Nephron (organoid): ENCODE measurements around the gene TARS2.

Experiments used
- H3K27ac Mint-ChIP-seq, 3 experiments: 2 replicates each; pipeline ENCODE4 v1.8.0; 2020; ENCODE audit warnings: mixed read lengths in 3 of 3, mild to moderate bottlenecking in 2 of 3, moderate library complexity in 1 of 3
- H3K27me3 Mint-ChIP-seq: 2 replicates; pipeline ENCODE4 v1.8.0; 2021; ENCODE audit warnings: low read depth, mild to moderate bottlenecking, moderate library complexity, mixed read lengths
- H3K36me3 Mint-ChIP-seq: 2 replicates; pipeline ENCODE4 v1.8.0; 2020; ENCODE audit warnings: low read depth, mixed read lengths
- H3K4me1 Mint-ChIP-seq: 2 replicates; pipeline ENCODE4 v1.8.0; 2020; ENCODE audit warnings: mixed read lengths
- H3K4me3 Mint-ChIP-seq, 3 experiments: 2 replicates each; pipeline ENCODE4 v1.8.0; 2020; ENCODE audit warnings: mild to moderate bottlenecking in 3 of 3, mixed read lengths in 3 of 3, moderate library complexity in 2 of 3
- H3K9me3 Mint-ChIP-seq: 2 replicates; pipeline ENCODE4 v1.8.0; 2020; ENCODE audit warnings: mixed read lengths
- TF ChIP-seq, protein P1 (sequence below), 3 experiments: fragments of 200-600 bp; sonication (generic); IDR thresholded peaks; one replicate each; pipeline ENCODE4 v1.5.0; 2021; ENCODE audit warnings: antibody characterized with exemption in 3 of 3; ENCODE audit not compliant: unreplicated experiment in 3 of 3

TARS2 gene

DNA sequence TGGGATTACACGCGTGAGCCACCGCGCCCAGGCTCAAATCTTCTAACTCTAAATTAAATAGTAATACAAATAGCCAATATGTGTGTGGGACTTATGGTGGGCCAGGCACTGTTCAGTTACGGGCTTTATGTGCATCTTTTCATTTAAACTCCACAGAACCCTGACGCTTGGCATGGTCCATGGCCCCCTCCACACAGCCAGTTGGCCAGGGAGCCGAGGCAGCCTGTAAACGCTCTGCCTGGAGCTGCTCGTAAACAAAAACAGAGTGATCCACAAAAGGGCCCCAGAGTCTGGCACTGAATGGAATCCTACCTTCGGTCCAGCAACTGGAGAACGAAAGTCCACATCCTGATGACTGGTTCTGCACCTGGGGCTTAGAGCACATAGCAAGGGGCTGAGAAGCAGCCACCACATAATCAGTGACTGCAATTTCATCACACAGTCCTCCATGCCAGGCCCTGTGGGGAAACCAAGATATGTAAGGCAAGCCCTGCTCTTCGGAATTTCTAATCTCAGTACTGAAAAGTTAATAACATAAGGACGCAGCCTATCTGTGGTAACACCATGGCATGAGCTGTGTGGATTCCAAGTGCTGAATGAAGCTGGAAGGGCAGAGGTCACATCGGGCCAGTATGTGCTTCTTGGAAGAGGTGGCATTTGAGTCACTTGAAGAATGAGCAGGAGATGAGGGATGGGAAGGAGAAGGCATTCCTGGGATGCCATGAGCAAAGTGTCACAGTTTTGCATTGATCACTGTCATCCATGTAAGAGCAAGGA is 48.5 kb downstream of the TARS2 start:
- Mint-ChIP-seq H3K27me3 (peaks cover 3% of the 10 kb centered on the region), H3K9me3 (no peaks in the 10 kb centered on the region), H3K4me3 (no peak overlapping the region), H3K36me3 (no peaks in the 10 kb centered on the region), H3K4me1 (peaks cover 25% of the 10 kb centered on the region), H3K27ac (no peak overlapping the region)
- TF ChIP-seq, protein P1, sequence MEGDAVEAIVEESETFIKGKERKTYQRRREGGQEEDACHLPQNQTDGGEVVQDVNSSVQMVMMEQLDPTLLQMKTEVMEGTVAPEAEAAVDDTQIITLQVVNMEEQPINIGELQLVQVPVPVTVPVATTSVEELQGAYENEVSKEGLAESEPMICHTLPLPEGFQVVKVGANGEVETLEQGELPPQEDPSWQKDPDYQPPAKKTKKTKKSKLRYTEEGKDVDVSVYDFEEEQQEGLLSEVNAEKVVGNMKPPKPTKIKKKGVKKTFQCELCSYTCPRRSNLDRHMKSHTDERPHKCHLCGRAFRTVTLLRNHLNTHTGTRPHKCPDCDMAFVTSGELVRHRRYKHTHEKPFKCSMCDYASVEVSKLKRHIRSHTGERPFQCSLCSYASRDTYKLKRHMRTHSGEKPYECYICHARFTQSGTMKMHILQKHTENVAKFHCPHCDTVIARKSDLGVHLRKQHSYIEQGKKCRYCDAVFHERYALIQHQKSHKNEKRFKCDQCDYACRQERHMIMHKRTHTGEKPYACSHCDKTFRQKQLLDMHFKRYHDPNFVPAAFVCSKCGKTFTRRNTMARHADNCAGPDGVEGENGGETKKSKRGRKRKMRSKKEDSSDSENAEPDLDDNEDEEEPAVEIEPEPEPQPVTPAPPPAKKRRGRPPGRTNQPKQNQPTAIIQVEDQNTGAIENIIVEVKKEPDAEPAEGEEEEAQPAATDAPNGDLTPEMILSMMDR (IDR thresholded peaks at IDR 0.05; ENCODE audit: unreplicated experiment in 3 of 3): no peak

DNA sequence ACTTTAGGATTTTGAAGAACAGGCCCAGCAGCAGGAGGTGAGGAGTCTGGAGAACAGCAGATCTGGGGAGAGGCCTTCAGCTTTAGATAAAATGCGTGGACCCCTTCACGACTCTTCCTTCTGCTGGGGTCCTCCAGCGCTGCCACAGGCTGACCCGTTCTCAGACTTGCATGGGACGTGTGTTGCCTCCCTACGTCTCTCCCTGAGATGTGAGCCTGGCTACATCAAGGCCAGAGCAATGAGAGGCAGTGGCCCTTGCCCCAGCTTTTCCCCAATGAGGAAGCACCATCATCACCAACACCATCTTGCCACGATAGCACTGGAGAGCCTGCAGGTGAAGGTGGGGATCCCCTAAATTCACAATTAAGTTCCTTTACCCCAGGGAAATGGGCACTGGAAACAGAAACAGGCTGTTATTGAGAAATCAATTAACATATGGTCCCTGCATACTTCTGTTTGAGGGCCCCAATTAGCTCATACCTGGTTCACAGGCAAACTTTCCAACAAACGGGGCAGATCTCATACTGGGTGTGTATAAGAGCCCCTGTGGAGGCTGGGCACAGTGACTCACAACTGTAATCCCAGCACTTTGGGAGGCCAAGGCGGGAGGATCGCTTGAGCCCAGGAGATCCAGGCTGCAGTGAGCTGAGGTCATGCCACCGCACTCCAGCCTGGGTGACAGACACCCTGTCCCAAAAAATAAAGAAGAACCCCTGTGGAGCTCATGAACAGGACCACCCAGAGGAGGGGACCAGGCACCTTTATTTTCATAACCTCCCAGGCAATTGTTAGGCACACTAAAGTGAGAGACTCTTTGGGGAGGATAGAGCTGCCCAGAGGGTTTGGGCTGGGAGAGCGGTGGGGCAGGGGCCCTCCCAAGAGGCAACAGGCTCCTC is 49.9 kb downstream of the TARS2 start:
- Mint-ChIP-seq H3K27me3 (peaks cover 3% of the 10 kb centered on the region), H3K4me1 (peaks cover 25% of the 10 kb centered on the region), H3K27ac (peak overlapping the region in 1 of 3 experiments; percentile 65), H3K36me3 (no peaks in the 10 kb centered on the region), H3K9me3 (no peaks in the 10 kb centered on the region), H3K4me3 (no peak overlapping the region)
- TF ChIP-seq, protein P1 (IDR thresholded peaks at IDR 0.05; ENCODE audit: unreplicated experiment in 3 of 3): no peak

DNA sequence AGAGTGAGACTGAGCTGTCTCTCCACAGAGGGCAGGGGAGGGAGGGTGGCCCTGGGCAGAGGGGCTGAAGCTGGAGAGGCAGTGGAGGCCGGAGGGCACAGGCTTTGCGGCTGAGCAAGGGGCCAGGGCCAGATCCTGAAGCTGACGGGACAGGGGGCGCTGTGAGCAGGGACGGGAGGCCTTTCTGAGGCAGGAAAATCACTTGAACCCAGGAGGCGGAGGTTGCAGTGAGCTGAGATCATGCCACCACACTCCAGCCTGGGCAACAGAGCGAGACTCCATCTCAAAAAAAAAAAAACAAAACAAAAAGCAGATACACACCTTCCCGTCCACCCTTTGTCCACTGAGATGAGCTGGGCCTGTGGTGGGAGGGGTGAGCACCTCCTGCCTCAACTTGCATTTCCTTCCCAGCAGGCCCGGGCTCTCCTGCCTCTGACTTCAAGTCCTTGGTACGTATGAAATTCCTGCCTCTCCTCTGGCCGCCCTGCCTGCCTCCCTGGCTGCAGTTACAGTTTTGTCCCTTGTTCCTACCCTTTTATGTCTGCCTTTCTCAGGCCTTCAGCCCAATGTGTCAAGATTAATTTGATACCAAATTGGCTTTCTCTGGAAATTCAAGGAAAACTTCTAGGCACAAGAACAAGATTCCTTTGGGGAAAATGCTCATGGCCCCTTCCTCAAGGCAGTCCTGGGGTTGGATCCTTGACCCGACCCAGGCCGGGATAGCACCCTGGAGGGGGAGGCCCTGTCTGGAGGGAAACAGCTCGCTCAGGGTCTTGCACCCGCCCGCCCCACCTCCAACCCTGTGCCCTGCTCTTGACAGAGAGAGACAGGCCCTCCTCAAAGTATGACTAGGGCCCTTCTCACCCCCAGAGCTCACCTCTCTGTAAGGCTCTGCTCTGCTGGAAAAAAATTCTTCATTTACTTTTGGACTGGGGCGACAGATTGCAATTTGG is 50.8 kb downstream of the TARS2 start:
- Mint-ChIP-seq H3K27me3 (peaks cover 3% of the 10 kb centered on the region), H3K36me3 (no peaks in the 10 kb centered on the region), H3K4me3 (no peak overlapping the region), H3K9me3 (no peaks in the 10 kb centered on the region), H3K4me1 (peaks cover 17% of the 10 kb centered on the region), H3K27ac (peak overlapping the region; percentile 16 to 41 (median 36))
- TF ChIP-seq, protein P1 (IDR thresholded peaks at IDR 0.05; ENCODE audit: unreplicated experiment in 3 of 3): no peak

DNA sequence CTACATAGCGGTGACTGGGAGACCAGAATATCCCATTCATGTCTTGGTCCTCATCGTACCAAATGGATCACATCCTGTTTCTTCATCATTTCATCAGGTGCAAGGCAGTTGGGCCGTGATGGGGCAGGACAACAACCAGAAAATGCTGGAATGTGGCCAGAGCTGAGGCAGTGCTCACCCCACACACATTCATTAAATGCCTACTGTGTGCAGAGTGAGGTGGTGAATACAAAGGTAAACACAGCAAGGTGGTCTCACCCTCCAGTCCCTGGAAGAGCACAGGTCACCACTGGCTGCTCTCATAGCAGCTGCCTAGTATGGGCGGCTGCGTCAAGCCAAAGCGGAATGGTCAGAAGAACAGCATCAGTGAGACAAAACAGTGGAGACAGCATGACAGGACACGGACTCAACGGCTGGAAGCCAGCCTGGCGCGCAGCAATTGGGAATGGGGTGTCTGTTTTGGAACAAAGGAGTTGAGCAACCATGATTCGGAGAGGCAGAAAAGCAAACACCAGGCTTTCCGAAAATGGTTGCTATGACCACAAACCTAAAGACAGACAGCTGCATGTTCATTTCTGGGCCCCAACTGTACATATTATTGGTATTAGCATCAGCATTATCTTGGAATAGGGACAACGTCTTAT is 56.4 kb downstream of the TARS2 start:
- no peaks in the 10 kb centered on the region for H3K4me1 Mint-ChIP-seq
- peaks cover 11% of the 10 kb centered on the region for H3K27me3 Mint-ChIP-seq
- H3K4me3 Mint-ChIP-seq: no peak overlapping the region
- no peaks in the 10 kb centered on the region for H3K9me3 Mint-ChIP-seq
- H3K36me3 Mint-ChIP-seq: no peaks in the 10 kb centered on the region
- TF ChIP-seq, protein P1 (IDR thresholded peaks at IDR 0.05; ENCODE audit: unreplicated experiment in 3 of 3): no peak
- H3K27ac Mint-ChIP-seq: no peak overlapping the region

DNA sequence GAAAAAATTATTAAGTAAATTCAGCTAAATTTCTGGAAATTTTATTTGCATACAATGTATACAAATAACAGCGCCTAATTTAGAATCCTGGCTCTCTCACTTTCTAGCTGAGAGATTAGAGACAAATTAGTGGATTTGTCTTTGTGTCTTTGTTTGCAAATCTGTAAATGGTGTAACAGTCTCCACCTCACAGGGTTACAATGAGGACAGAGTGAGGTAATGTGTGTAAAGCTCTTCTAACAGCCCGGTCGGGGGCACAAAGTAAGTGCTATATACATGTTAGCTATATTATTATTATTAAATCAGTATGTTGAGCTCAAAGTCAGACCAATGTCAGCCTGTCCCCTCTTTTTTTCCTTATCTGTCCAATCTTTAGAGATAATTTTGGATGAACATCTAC is 57.0 kb downstream of the TARS2 start:
- Mint-ChIP-seq H3K9me3 (no peaks in the 10 kb centered on the region), H3K36me3 (no peaks in the 10 kb centered on the region), H3K4me1 (no peaks in the 10 kb centered on the region), H3K4me3 (no peak overlapping the region), H3K27ac (no peak overlapping the region), H3K27me3 (peaks cover 11% of the 10 kb centered on the region)
- TF ChIP-seq, protein P1 (IDR thresholded peaks at IDR 0.05; ENCODE audit: unreplicated experiment in 3 of 3): no peak
